Suppressor macrophage treated with lipopolysaccharide for 1 hour (primary cell): ENCODE measurements around the gene R3HDML.

Experiments used
- DNase-seq, 3 donors: peaks; one replicate each; pipeline ENCODE4 v3.0.0-alpha.2; 2020 to 2022

Gene R3HDML

GRCh38 chr20:44367746-44368145 is 30.9 kb downstream of the R3HDML start:
- DNase-seq = no peak

GRCh38 chr20:44370639-44371218 is 33.9 kb downstream of the R3HDML start:
- no peak for DNase-seq

DNA sequence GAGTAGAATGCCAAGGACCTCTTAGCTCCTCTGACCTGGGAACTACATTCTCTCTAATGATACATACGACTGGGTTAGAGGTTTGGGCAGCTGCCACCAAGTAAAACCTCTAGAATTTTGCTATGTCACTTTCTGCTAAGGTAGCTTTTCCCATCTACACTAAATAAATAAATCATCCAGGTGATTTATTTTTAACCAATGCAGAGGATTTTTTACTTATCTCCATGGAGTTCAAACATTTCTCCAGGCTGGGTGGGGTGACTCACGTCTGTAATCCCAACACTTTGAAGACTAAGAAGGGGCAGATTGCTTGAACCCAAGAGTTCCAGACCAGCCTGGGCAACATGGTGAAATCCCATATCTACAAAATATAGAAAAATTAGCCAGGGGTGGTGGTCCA is 45.8 kb downstream of the R3HDML start:
- no peak for DNase-seq

- DNase-seq = peak; percentile 82 to 91 (median 84)
Observed at GRCh38 chr20:44384423-44385027, 47.7 kb downstream of the R3HDML start.

GRCh38 chr20:44388466-44389023 is 51.7 kb downstream of the R3HDML start:
- DNase-seq = peak; percentile 78 to 86 (median 85)

- DNase-seq = no peak
Observed at GRCh38 chr20:44389871-44390270, 53.0 kb downstream of the R3HDML start.

DNA sequence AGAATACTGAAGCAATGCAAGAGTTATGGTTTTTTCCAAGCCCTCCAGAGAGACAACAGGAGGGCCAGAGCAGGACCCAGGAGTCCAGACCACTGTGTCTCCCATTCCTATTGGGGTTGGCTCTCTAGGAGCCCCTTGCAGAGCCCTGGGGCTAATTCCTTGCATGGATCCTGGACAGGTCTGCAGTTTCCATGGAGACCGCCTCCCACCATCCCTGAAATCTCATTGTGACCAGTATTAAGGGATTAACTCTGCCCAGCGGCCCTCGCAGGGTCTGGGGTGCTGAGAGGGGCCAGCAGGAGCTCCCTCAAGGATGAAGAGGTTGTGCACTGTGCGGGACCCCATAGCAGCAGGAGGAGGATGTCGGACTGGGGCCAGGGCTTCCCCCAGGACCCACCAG is 53.4 kb downstream of the R3HDML start:
- no peak for DNase-seq

- DNase-seq = no peak
Observed at GRCh38 chr20:44392088-44392775, 55.4 kb downstream of the R3HDML start.

- no peak for DNase-seq
Observed at GRCh38 chr20:44392776-44393607, 56.1 kb downstream of the R3HDML start.

- no peak for DNase-seq
Observed at GRCh38 chr20:44393608-44394451, 57.0 kb downstream of the R3HDML start.

DNA sequence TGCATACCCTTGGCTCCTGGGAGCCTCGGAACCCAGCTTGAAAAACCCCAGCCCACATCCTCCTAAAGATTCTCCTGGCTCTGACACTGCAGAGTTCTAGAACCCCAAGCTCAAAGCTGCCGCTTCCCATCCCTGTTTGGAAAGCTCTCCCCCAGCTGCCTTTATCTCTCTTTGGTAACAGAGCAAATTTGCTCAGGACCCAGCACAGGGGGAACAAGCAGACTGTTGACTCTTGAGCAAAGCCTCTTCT is 57.5 kb downstream of the R3HDML start:
- DNase-seq = no peak

DNA sequence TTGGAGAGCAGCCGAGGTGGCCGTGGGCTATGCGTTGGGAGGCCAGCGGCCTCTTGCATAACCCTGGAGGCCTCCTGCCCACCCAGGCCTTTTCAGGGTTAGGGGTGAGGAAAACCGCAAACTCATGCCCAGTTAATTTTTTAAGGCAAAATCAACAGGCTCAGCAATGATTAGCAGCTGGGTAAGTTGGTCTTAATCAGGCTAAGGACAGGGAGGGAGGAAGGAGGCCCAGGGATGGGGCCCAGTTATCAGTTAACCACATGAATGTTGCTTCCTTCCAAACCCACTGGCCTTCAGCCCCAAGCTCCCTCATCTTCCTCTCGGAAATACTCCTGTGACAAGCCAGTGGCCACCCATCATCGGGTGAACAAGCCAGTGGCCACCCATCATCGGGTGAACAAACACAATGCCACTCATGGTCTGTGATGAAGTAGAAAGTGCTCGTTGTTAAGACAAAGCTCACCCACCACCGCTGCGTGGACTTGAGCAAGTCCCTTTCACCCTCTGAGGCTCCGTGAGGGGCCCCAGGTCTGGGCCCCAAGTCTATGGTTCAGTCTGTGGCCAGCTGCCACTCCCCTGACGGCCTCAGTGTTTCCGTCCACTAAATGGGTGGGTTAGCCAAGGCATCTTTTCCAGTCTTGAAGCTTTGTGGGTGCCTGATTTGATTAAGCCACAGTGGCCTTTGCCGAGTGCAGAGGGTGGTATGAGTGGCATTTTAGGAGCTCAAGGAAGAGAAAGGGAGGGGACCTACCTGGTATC is 58.0 kb downstream of the R3HDML start:
- no peak for DNase-seq

DNA sequence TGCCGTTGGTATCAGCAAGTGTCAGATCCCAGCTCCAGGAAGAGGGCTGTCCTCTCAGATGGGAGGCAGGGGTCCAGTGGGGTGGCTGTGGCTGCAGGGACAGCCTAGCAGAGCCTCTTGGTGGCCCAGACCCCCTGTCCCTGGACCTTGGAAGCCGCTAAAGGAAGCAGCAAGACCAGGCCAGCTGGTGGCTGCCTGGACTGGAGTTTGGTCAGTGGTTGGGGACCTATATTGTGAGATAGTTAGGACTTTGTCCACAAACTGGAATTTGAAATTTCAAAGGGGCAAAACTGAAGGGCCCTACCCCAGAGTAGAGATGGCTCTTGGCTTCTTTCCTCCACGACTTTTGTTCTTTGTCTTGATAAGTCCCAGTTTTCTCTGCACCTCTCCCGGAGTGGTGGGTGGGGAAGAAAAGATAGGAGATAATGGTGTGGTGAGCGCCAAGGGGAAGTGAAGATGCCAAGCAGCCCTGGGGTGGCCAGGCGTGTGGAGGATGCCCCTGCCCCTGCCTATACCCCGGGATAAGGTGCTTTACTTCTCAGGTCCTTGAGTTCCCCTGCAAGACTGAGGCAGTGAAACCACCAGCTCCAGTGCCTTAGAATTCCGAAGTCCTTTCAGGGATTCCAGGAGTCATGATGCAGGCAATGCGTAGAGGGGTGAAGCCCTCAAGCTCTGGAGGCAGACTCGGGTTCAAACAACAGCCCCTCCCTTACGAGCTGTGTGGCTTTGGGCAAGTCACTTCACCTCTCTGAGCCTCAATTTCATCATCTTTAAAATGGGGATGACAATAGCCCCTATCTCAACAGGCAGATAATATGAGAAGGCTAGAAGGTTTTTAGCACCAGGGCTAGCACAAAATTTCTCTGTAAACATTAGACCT is 58.9 kb downstream of the R3HDML start:
- no peak for DNase-seq

DNA sequence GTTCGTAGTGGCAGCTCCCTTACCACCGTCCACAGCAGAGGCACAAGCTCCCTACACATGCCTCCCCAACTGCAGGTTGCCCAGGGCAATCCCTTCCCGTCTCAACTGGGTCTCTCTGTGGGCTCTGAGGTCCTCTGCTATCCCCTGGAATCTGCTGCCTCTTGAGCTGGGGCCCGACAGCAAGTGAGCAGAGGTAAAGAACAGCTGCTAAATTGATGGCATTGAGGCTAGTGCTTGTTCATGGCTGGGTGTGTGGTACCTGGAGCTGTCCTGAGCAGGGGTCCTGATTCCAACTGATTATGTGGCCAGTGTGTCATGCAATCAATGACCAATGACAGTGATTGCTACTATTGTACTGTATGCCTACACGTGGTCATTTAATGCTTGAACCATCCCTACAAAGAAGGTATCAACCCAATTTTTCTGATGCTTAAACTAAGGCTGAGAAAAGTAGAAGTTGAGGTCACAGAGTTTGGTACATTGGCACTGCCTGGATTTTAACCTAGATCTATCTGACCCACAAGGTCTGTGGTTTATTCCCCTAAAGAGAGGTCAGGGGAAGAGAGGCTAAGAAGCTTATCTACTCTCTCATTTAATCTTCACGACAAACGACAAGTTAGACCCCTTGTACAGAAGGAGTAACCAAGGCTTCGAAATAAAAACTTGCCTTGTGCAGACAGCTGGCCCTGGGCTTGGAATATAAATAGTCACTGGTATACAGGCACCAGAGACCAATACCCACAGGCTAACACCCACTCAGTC is 59.7 kb downstream of the R3HDML start:
- no peak for DNase-seq

DNA sequence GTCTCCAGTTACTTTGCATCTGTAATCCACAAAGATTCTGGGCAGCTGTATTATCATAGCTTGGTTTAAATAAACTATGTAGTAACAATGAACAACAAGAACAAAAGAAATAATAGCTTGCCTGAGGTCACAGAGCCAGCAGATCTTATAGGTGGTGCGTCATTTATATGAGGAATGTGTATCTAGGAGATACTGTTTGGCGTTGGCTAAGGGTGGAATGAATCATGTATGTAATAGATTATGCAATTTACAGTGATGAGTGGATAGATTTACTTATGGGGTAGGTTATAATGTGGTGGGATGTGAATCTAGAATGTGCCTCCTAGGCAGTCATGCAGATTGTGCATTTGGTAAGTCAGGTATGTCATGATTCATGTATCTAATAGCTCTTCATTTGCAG is 61.5 kb downstream of the R3HDML start:
- DNase-seq = no peak

DNA sequence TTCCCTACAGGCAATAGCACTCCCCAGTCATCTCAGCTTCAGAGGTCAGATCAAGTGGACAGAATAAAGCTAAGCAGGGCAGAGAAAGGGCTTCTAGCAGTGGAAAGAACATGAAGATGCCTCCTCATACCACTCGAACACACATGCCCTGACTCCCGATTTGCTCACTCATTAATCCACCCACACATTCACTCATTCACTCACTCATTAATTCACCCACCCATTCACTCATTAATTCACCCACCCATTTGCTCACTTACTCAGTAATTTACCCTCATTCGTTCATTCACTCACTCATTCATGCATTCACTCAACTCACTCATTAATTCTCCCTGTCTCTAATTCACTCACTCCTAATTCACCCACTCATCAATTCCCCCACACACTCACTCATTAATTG is 62.6 kb downstream of the R3HDML start:
- no peak for DNase-seq

DNA sequence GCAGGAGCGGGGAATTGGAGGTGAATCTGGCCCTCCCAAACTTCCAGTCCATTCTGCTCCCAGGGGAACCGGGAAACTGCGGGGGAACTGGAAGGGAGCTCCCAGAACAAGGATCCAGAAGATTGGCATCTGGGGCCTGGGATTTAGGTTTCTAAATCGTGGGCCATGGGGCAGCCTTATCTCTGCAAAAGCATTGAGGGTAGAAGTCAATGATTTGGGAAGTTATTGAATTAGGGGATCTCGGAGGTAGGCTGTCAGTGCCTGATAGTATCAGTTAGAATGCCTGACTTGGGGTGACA is 63.8 kb downstream of the R3HDML start:
- no peak for DNase-seq
